ENCODE measurements around the gene KNG1. TPM values are rescaled to one million over a fixed set of nuclear protein-coding genes. Genes with fewer than 3 reads are reported as not detected.

KNG1 gene
- total RNA-seq, 1 experiment from 2014 or later, result 0.25 TPM

- DNase-seq (ENCODE audit: low read depth, low spot score), result no peak
- BruUV-seq (replicated peaks), result no TSS peak
- POLR2A ChIA-PET, result interaction anchor here (0.7 to 1.0 kb wide), 2 partner anchors 85 to 115 kb away, joined by 3 read pairs; partner anchors contain the start of gene EIF4A2
- Histone ChIP-seq H4K20me1 (ENCODE audit: insufficient read depth) (no peaks in the 10 kb centered on the region), H3K4me2 (ENCODE audit: low read length) (no peak overlapping the region), H3K27ac (ENCODE audit: low read depth, low read length) (no peak overlapping the region), H3K79me2 (ENCODE audit: insufficient read depth, low read length) (no peaks in the 10 kb centered on the region), H3K27me3 (ENCODE audit: insufficient read depth, low read length) (no peaks in the 10 kb centered on the region), H3K4me1 (ENCODE audit: control insufficient read depth in 1 of 2, insufficient read depth in 2 of 2, low read length in 2 of 2) (peaks cover 5 to 20% of the 10 kb centered on the region in 2 experiments; a peak in 3 of 4 replicates), H2AFZ (ENCODE audit: low read depth, low read length, poor library complexity, severe bottlenecking) (no peak overlapping the region), H3K9me3 (ENCODE audit: control insufficient read depth in 1 of 2, insufficient read depth in 1 of 2, low read depth in 1 of 2, low read length in 2 of 2) (no peaks in the 10 kb centered on the region), H3K4me3 (replicated peaks in 1 of 2; ENCODE audit: low read depth in 1 of 2, low read length in 2 of 2) (no peak overlapping the region), H3K9ac (ENCODE audit: low read length) (no peak overlapping the region), H3K9me2 (ENCODE audit: insufficient read depth) (no peaks in the 10 kb centered on the region), H3K36me3 (ENCODE audit: control insufficient read depth in 1 of 2, insufficient read depth in 2 of 2, low read length in 2 of 2) (no peaks in the 10 kb centered on the region)
- RAD21 ChIA-PET (ENCODE audit: low non-redundant PET in 1 of 2, low total read pairs in 2 of 2, uncharacterized antibody in 2 of 2, unreplicated experiment in 2 of 2), result no interaction called here
- no peak; the same call in 1 of the 2 replicates for ATAC-seq
- intact Hi-C loops (cut with micrococcal nuclease), result no loop called here
- CTCF ChIA-PET, result no interaction called here
- no peak for TF ChIP-seq POLR2A (IDR thresholded peaks at IDR 0.05; ENCODE audit: borderline replicate concordance, extremely low read depth, insufficient read depth, insufficient read length)
- no peak for TF ChIP-seq SRF (IDR thresholded peaks at IDR 0.05; ENCODE audit: low read depth)
- no peak for TF ChIP-seq JUND (IDR thresholded peaks at IDR 0.05)
- TF ChIP-seq EZH2 (IDR thresholded peaks at IDR 0.05), result no peak
- TF ChIP-seq EGR1 (IDR thresholded peaks at IDR 0.05; ENCODE audit: low read depth), result no peak
- no peak for TF ChIP-seq CTCF (IDR thresholded peaks at IDR 0.05 in 2 of 3, conservative IDR thresholded peaks at IDR 0.05 in 1 of 3; ENCODE audit: borderline replicate concordance in 1 of 3, insufficient read depth in 1 of 3, low read depth in 2 of 3, low read length in 2 of 3)
- no peak for TF ChIP-seq MAX (IDR thresholded peaks at IDR 0.05)
- TF ChIP-seq CEBPB (IDR thresholded peaks at IDR 0.05; ENCODE audit: low read depth), result no peak
- no peak for TF ChIP-seq TCF7L2 (IDR thresholded peaks at IDR 0.05; ENCODE audit: borderline replicate concordance, extremely low read depth, insufficient read depth, insufficient read length)
- TF ChIP-seq ATF3 (IDR thresholded peaks at IDR 0.05), result no peak
- TF ChIP-seq SP1 (IDR thresholded peaks at IDR 0.05; ENCODE audit: low read depth), result no peak
- TF ChIP-seq YY1 (IDR thresholded peaks at IDR 0.05; ENCODE audit: extremely low read depth, insufficient replicate concordance, low read depth, low read length), result no peak
- TF ChIP-seq ZBTB33 (IDR thresholded peaks at IDR 0.05; ENCODE audit: extremely low read depth, insufficient replicate concordance, low read length), result no peak
- TF ChIP-seq REST (IDR thresholded peaks at IDR 0.05; ENCODE audit: low read depth), result no peak
Measured at GRCh38 chr3:186668426-186668825, 48.7 kb upstream of the KNG1 start.

All from HCT116 (cell line).